ENCODE data around the gene MTCH1. TPM values are rescaled to one million over a fixed set of nuclear protein-coding genes. Genes with fewer than 3 reads are reported as not detected.
"Not testable (repeated sequence)": the region's sequence is repeated elsewhere in the genome, so short reads cannot be mapped to it uniquely, and the experiment has no call there.

MTCH1 gene
- polyA plus RNA-seq, 6 donors from 2014 or later: 69.5 to 89.8 (median 88.3) TPM

GRCh38 chr6:36955671-36956445 lies 30.1 kb downstream of the MTCH1 start:
- H3K27me3 Mint-ChIP-seq: no peaks in the 10 kb centered on the region
- H3K27ac Mint-ChIP-seq: peak overlapping the region in 3 of 6 donors; percentile 64 to 90 (median 88)
- peaks cover 29 to 33% (median 32%) of the 10 kb centered on the region in 3 donors for H3K4me1 Mint-ChIP-seq
- H3K36me3 Mint-ChIP-seq: no peaks in the 10 kb centered on the region
- peak overlapping the region in 7 of 8 donors; percentile 36 to 85 (median 74) for H3K4me3 Mint-ChIP-seq
- peak; percentile 14 to 20 for ATAC-seq (ENCODE audit: low read depth in 2 of 2)
- DNase-seq: no peak
- H3K9me3 Mint-ChIP-seq: no peaks in the 10 kb centered on the region

DNA sequence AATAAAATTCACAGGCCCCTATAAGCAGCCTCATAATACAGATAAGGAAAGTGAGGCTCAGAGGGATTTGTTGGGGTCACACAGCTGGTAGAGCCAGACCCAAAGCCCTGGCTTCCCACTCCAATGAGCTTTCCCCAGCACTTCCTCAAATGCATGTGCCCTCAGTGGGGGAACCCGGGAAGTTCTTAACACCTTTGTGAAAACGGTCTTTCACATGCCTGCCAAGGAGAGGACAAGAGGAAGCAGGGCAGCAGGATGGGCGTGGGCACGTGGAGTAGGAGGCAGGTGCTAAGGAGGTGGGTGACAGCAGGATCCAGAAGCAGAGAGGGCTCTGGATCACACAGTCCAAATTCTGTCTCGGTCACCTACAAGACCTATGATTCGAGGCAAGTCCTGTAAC lies 30.9 kb downstream of the MTCH1 start:
- Mint-ChIP-seq H3K4me1 (peaks cover 29 to 33% (median 32%) of the 10 kb centered on the region in 3 donors), H3K27ac (peak overlapping the region in 4 of 6 donors; percentile 20 to 91 (median 77)), H3K36me3 (no peaks in the 10 kb centered on the region), H3K27me3 (no peaks in the 10 kb centered on the region), H3K9me3 (no peaks in the 10 kb centered on the region), H3K4me3 (peak overlapping the region in 7 of 8 donors; percentile 23 to 85 (median 82))
- ATAC-seq (ENCODE audit: low read depth in 2 of 2): peak; percentile 45 to 56
- no peak for DNase-seq

DNA sequence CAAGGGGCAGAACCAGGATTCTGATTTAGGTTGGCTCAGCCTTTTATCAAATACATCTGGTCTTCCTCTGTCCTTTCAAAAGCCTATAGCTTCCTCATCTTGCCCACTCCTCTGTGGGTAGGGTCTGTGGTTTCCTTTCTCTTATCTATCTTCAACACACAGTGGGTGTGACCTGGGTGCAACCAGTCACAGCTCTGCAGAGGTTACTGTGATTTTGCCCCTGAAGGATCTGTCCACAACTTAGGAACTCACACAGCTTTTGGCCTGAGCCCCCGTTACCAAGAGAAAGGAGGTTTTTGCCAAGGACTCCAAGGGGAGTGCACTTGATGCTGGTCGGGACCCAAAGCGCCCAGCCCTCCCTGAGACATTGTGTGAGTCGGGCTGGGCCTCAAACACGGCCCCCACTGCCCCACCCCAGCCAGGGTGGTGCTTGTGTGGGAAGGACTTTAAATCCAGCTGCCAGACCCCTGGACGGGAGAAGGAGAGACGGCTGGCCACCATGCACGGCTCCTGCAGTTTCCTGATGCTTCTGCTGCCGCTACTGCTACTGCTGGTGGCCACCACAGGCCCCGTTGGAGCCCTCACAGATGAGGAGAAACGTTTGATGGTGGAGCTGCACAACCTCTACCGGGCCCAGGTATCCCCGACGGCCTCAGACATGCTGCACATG lies 31.6 kb downstream of the MTCH1 start, which contains the start of gene PI16:
PI16 (plus strand) TSS at position 477 of the 670 bp plus-strand sequence; CDS start at position 500, 23 bp downstream.
- ATAC-seq (ENCODE audit: low read depth in 2 of 2) (peak; percentile 41 to 44), DNase-seq (peak; percentile 15)
- peak within 1 kb of the TSS; percentile 44 to 85 (median 78) for H3K4me3 Mint-ChIP-seq
- no peaks in the 10 kb centered on the region for H3K36me3 Mint-ChIP-seq
- no peaks in the 10 kb centered on the region for H3K27me3 Mint-ChIP-seq
- H3K4me1 Mint-ChIP-seq: peaks cover 29 to 33% (median 32%) of the 10 kb centered on the region in 3 donors
- peak within 1 kb of the TSS in 5 of 6 donors; percentile 20 to 91 (median 64) for H3K27ac Mint-ChIP-seq
- H3K9me3 Mint-ChIP-seq: no peaks in the 10 kb centered on the region

- Mint-ChIP-seq H3K9me3 (no peaks in the 10 kb centered on the region), H3K27ac (peak overlapping the region in 2 of 6 donors; percentile 44), H3K4me3 (peak overlapping the region in 7 of 8 donors; percentile 37 to 85 (median 74)), H3K4me1 (peaks cover 29 to 36% (median 33%) of the 10 kb centered on the region in 3 donors), H3K27me3 (no peaks in the 10 kb centered on the region), H3K36me3 (no peaks in the 10 kb centered on the region)
- no peak for ATAC-seq (ENCODE audit: low read depth in 2 of 2)
- DNase-seq: no peak
These were observed 32.1 kb downstream of the MTCH1 start for GRCh38 chr6:36953931-36954261.

DNA sequence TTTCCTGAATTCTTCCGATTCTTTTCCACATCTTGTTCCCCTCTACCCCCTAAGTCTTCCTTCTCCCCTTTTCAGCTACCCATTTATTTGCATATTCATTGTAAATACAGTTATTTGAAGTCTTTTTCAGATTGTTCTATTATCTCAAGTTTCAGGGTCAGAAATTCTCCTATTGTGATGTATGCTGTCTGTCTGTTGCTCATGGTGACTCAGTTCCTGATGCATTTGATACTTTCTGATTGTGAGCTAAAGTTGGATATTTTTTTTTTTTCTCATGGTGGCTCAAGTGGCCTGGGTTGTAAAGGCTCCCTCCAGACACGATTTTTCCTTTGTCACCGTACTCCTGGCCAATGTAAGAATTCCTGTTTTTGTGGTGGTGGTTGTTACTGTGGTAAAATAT lies 36.4 kb downstream of the MTCH1 start:
- no peak overlapping the region for H3K27ac Mint-ChIP-seq

GRCh38 chr6:36949076-36949475 lies 36.9 kb downstream of the MTCH1 start:
- DNase-seq; ATAC-seq (ENCODE audit: low read depth in 2 of 2); H3K4me3 Mint-ChIP-seq; H3K36me3 Mint-ChIP-seq; H3K9me3 Mint-ChIP-seq; H3K27me3 Mint-ChIP-seq: not testable (repeated sequence)
- Mint-ChIP-seq H3K4me1 (peaks cover 14 to 21% (median 16%) of the 10 kb centered on the region in 3 donors), H3K27ac (peak overlapping the region in 2 of 6 donors; percentile 51)

More for the DNA sequence above, 36.4 kb downstream of the MTCH1 start:
- Mint-ChIP-seq H3K4me1 (peaks cover 20 to 24% (median 21%) of the 10 kb centered on the region in 3 donors), H3K4me3 (no peak overlapping the region), H3K9me3 (no peaks in the 10 kb centered on the region), H3K36me3 (no peaks in the 10 kb centered on the region), H3K27me3 (no peaks in the 10 kb centered on the region)
- no peak for ATAC-seq (ENCODE audit: low read depth in 2 of 2)
- DNase-seq: no peak

DNA sequence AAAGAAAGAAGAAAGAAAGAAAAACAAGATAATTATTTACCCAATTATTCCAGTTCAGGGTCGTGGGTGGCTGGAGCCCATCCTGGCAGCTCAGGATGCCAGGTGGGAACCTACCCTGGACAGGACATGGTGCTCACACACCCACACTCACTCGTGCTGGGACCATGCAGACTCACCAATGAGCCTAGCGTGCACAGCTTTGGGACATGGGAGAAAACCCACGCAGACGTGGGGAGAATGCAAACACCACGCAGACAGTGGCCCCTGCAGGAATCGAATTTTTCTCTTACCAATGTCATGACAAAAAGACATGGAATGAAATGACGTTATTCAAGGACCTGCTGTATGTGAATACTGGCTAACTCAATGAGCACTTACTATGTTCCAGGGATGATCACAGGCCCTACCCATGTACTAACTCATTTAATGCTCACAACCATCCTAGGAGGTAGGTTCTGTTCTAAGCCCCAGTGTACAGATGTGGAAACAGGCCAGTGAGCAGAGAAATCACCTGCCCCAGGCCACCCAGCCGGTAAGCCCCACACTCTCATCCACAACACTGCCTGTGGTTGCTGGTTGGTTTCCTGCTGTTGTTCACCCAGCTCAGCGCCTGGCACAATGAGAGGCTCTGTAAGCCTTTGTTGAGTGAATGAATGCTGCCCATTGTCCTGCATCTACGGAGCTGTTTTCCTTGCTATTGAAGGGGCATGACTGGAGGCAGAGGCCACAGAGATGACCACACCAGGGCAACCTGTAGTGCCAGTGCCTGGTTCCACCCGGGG lies 38.2 kb downstream of the MTCH1 start:
- Mint-ChIP-seq H3K4me1 (peaks cover 12 to 21% (median 14%) of the 10 kb centered on the region in 3 donors), H3K9me3 (no peaks in the 10 kb centered on the region), H3K4me3 (peak overlapping the region in 1 of 8 donors; percentile 39), H3K36me3 (no peaks in the 10 kb centered on the region), H3K27me3 (no peaks in the 10 kb centered on the region), H3K27ac (peak overlapping the region in 1 of 6 donors; percentile 35)
- ATAC-seq (ENCODE audit: low read depth in 2 of 2): peak; percentile 76 to 80
- peak; percentile 46 for DNase-seq

DNA sequence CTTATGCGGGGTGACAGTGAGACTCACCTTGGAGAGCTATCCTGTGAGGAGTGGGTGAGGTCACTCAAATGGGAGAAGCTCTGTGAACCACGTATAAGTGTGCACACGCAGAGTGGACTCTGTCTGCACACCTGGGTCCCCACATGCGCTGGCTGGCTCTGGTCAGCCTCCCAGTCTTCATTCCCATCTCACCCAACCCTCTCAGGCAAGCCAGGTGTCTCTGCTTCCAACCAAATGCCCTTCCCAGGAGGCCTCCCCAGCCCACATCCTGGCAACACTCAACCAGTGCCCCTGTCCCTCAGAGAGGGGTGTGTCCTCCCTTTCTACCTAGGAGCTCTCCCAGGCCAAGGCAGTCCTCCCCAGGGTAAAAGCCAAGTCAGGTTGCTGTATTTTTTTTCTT lies 39.5 kb downstream of the MTCH1 start:
- H3K4me3 Mint-ChIP-seq: no peak overlapping the region
- peak overlapping the region in 2 of 6 donors; percentile 21 to 75 for H3K27ac Mint-ChIP-seq
- H3K36me3 Mint-ChIP-seq: no peaks in the 10 kb centered on the region
- H3K9me3 Mint-ChIP-seq: no peaks in the 10 kb centered on the region
- no peak for DNase-seq
- H3K27me3 Mint-ChIP-seq: no peaks in the 10 kb centered on the region
- peaks cover 12 to 21% (median 14%) of the 10 kb centered on the region in 3 donors for H3K4me1 Mint-ChIP-seq
- no peak for ATAC-seq (ENCODE audit: low read depth in 2 of 2)

- ATAC-seq (ENCODE audit: low read depth in 2 of 2) (no peak), DNase-seq (no peak)
- Mint-ChIP-seq H3K4me3 (no peak overlapping the region), H3K9me3 (no peaks in the 10 kb centered on the region), H3K4me1 (peaks cover 12 to 21% (median 16%) of the 10 kb centered on the region in 3 donors), H3K27ac (peak overlapping the region in 1 of 6 donors; percentile 17), H3K36me3 (no peaks in the 10 kb centered on the region), H3K27me3 (peaks cover 0 to 4% (median 3%) of the 10 kb centered on the region in 3 donors)
These were observed 40.7 kb downstream of the MTCH1 start for GRCh38 chr6:36945301-36945700.

DNA sequence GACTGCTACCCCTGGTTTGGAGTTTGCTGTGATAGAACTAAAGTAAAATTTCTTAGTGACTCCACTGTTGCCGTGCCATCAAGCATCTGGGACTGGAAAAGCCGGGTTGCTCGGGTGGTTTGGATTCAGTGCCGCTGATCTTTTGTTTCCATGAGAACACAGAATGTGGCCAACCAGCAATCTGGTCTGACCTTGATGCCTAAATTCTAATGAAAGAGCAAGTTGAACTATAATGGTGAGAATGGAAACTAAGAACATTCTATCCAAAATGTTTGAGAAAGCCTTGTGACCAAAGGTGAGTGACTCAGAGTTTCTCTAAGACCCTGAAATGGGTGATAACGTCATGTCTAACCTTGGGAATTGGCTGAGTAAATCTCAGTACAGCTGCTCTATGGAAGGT lies 41.3 kb downstream of the MTCH1 start:
- no peaks in the 10 kb centered on the region for H3K9me3 Mint-ChIP-seq

GRCh38 chr6:36942329-36942728 lies 43.7 kb downstream of the MTCH1 start:
- not testable (repeated sequence) for H3K4me3 Mint-ChIP-seq; H3K9me3 Mint-ChIP-seq; DNase-seq; H3K36me3 Mint-ChIP-seq; ATAC-seq (ENCODE audit: low read depth in 2 of 2)
- Mint-ChIP-seq H3K4me1 (peaks cover 7 to 15% (median 13%) of the 10 kb centered on the region in 3 donors), H3K27ac (peak overlapping the region in 1 of 6 donors; percentile 64), H3K27me3 (peaks cover 11 to 23% (median 20%) of the 10 kb centered on the region in 3 donors)

More for the DNA sequence above, 41.3 kb downstream of the MTCH1 start:
- Mint-ChIP-seq H3K27ac (no peak overlapping the region), H3K36me3 (no peaks in the 10 kb centered on the region), H3K27me3 (peaks cover 4 to 11% (median 8%) of the 10 kb centered on the region in 3 donors), H3K4me1 (peaks cover 12 to 21% (median 18%) of the 10 kb centered on the region in 3 donors), H3K4me3 (no peak overlapping the region)
- DNase-seq: no peak
- ATAC-seq (ENCODE audit: low read depth in 2 of 2): no peak

- not testable (repeated sequence) for H3K4me3 Mint-ChIP-seq; H3K36me3 Mint-ChIP-seq; H3K9me3 Mint-ChIP-seq; DNase-seq; H3K27ac Mint-ChIP-seq; ATAC-seq (ENCODE audit: low read depth in 2 of 2)
- peaks cover 10 to 13% (median 13%) of the 10 kb centered on the region in 3 donors for H3K4me1 Mint-ChIP-seq
- H3K27me3 Mint-ChIP-seq: peaks cover 11 to 29% (median 28%) of the 10 kb centered on the region in 3 donors
These were observed 44.4 kb downstream of the MTCH1 start for GRCh38 chr6:36941561-36941960.

DNA sequence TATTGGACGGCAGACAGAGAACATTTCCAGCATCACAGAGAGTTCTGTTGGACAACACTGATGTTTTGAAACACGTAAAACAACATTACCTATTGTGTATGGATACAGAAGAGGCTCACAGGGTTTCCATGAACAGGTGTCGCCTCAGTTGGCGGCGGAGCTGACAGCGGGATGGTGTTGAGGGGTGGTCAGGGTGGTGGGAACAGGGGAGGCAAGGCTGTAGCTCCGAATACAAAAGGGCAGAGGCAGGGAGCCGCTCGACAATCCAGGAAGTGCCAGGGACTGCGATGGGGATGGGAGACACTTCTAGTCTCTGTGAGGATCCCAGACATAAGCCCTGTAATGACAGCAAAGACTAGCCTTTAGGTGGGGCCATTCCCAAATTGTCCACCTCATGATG lies 46.0 kb downstream of the MTCH1 start:
- Mint-ChIP-seq H3K4me1 (peaks cover 9 to 13% (median 10%) of the 10 kb centered on the region in 3 donors), H3K9me3 (no peaks in the 10 kb centered on the region), H3K27me3 (peaks cover 11 to 29% (median 29%) of the 10 kb centered on the region in 3 donors), H3K27ac (peak overlapping the region in 2 of 6 donors; percentile 15 to 78), H3K4me3 (no peak overlapping the region), H3K36me3 (no peaks in the 10 kb centered on the region)
- no peak for DNase-seq
- no peak for ATAC-seq (ENCODE audit: low read depth in 2 of 2)
